ENCODE measurements around the gene KNOP1.

The KNOP1 gene

DNA sequence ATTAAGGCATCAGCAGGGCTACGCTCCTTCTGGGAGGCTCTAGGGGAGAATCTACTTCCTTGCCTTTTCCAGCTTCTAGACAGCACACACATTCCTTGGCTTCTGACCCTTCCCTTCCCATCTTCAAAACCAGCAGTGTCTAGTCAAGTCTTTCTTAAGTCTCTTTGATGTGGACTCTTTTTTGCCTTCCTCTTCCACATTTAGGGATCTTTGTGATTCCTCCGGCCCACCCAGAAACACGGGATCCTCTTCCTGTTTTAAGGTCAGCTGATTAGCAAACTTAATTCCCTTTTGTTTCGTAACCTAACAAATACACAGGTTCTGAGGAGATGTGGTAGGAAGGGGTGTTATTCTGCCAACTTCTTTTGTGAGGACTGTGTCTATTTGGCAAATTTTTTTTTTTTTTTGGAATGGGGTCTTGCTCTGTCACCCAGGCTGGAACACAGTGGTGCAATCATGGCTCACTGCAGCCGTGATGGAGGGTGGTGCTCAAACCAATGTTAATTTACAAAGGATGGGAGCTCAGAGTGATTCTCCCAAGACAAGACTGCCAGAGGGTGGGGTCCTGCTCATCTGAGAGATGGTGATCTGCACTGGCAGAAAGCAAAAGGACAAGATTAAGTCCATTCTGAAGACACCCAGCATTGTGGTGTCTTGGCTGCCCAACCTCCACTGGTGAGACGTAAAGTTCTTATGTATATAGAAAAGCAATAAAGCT is 14.7 kb downstream of the KNOP1 start:
- DNase-seq (ENCODE audit: low read depth, low spot score): no peak

DNA sequence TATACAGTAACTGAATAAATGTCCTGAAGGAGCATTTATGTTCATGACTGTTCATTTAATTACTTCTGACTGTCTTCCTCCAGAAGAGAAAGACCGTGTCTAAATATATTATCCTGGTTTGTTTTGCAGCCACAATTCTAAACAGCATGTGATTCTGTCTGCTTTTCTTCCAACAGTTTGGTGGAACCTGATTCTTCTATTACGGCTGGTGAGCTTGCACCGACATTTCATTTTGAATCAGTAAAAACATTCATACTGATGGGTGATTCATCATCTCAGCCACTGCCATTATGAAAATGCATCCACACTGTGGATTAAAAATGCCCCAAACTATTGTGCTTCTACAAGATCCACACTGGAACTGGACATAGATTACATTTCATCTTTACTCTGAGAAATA is 16.9 kb downstream of the KNOP1 start:
- TF ChIP-seq, protein P1, sequence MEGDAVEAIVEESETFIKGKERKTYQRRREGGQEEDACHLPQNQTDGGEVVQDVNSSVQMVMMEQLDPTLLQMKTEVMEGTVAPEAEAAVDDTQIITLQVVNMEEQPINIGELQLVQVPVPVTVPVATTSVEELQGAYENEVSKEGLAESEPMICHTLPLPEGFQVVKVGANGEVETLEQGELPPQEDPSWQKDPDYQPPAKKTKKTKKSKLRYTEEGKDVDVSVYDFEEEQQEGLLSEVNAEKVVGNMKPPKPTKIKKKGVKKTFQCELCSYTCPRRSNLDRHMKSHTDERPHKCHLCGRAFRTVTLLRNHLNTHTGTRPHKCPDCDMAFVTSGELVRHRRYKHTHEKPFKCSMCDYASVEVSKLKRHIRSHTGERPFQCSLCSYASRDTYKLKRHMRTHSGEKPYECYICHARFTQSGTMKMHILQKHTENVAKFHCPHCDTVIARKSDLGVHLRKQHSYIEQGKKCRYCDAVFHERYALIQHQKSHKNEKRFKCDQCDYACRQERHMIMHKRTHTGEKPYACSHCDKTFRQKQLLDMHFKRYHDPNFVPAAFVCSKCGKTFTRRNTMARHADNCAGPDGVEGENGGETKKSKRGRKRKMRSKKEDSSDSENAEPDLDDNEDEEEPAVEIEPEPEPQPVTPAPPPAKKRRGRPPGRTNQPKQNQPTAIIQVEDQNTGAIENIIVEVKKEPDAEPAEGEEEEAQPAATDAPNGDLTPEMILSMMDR (IDR thresholded peaks at IDR 0.05; ENCODE audit: low read depth, low read length): no peak
- in situ Hi-C loops (cut with HindIII; ENCODE audit: low sequenced_read_pairs): no loop called here
- H3K4me3 ChIP-seq (ENCODE audit: low read depth, low read length): no peak overlapping the region
- DNase-seq (ENCODE audit: low read depth, low spot score): peak; percentile 34

More for the DNA sequence above, 14.7 kb downstream of the KNOP1 start:
- TF ChIP-seq, protein P1 (IDR thresholded peaks at IDR 0.05; ENCODE audit: low read depth, low read length): no peak
- H3K4me3 ChIP-seq (ENCODE audit: low read depth, low read length): no peak overlapping the region
- in situ Hi-C loops (cut with HindIII; ENCODE audit: low sequenced_read_pairs): no loop called here

DNA sequence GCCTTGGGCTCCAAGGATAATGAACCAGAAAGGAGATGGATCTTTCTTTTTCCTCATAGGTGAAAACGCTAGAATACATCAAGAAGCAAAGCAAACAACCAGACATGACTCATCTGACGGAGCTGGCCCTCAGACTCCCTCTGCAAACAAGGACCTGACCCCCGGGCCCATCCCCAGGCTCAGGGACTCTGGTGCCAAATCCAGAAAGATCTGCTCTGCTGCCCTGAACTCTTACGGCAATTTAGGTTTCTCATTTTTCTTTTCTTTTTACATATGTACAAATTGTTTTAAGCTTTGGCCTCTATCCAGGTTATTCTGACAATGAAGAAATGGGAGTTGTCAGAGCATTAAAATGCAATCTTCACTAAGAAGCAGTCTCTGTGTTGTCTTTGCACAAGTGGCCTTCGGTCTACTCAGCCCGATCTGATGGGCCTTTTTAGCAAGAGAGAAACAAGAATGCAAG is 17.7 kb downstream of the KNOP1 start:
- TF ChIP-seq, protein P1 (IDR thresholded peaks at IDR 0.05; ENCODE audit: low read depth, low read length): no peak
- peak; percentile 72 for DNase-seq (ENCODE audit: low read depth, low spot score)
- in situ Hi-C loops (cut with HindIII; ENCODE audit: low sequenced_read_pairs): no loop called here
- H3K4me3 ChIP-seq (ENCODE audit: low read depth, low read length): no peak overlapping the region

DNA sequence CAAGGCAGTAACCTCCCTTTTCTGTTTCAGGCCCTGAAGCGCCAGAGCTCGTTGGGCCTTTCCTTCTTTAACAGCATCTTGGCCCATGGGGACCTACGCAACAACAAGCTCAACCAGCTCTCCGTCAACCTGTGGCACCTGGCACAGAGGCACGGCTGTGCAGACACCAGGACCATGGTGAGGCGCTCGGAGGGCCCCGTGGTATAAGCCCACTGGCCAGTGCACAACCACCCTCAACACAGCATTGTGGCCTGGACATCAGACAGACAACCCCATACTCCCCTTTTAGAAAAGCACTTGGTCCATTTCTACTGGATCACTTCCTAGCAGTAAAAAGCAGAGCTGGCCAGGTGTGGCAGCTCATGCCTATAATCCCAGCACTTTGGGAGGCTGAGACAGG is 18.6 kb downstream of the KNOP1 start:
- no peak overlapping the region for H3K4me3 ChIP-seq (ENCODE audit: low read depth, low read length)
- DNase-seq (ENCODE audit: low read depth, low spot score): no peak
- TF ChIP-seq, protein P1 (IDR thresholded peaks at IDR 0.05; ENCODE audit: low read depth, low read length): no peak
- in situ Hi-C loops (cut with HindIII; ENCODE audit: low sequenced_read_pairs): no loop called here

DNA sequence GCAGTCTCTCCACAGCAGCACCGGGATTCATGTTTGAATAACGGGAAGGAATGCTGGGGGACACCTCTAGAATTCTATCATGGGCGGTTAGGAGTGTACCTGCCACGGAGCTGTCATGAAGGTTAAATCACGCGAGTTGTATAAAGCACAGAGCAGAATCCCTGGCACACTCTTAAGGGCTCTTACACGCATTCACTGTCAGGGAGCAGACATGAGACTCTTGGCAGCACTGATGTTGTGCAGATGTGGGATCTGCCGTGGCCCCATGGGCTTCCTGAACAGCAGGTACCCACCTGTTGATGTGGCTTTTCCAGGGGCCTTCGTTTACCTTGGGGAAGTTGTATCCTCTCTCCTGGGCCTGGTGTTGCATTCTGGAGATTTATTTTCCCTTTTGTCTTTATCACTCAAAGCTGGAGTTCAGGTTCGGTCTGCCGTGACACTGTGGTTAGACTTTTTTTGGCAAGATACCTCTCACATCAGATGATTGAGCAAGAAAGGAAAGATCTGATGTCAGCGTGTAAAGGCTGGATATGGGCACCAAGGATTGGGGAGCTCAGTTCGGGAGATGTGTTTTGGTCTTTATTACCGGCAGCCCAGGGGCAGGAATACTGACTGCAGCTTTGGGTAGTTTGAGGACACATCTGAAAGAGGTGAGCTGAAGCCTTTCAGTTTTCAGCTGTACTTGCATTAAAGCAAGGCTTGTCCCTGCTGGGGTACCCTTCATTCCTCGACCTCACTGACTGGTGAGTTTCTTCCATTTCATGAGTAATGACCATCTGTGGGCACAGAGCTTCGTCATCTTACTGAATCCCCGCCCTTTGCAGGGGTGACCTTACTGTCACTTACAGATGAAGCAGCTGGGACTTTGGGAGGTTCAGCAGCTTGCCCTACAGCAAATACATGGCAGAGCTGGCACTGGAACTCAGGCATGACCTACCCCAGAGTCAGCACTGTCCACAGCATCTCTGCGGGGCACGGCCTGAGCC is 19.3 kb downstream of the KNOP1 start:
- DNase-seq (ENCODE audit: low read depth, low spot score): no peak
- TF ChIP-seq, protein P1 (IDR thresholded peaks at IDR 0.05; ENCODE audit: low read depth, low read length): no peak
- in situ Hi-C loops (cut with HindIII; ENCODE audit: low sequenced_read_pairs): no loop called here
- H3K4me3 ChIP-seq (ENCODE audit: low read depth, low read length): no peak overlapping the region

DNA sequence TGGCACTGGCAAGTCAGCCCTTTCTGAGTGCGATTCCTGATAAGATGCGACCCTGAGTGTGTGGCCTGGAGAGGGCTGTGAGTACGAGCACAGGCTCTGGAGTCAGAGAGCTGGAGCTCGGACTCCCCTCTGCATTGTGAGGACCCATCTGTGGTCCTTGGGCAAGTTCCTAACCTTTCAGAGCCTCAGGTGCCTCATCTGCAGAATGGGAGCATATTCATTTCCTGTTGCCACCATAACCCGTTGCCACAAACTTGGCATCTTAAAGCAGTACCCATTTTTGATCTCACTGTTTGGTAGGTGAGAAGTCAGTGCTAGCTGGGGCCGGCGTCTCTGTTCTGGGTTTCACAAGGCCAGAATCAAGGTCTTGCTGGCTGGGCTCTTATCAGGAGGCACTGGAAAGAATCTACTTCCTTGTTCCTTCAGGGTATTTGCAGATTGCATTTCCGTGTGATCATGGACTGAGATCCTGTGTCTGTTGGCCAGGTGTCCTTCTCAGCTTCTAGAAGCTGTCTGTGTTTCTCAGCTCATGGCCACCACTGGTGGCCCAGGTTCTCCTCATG is 20.2 kb downstream of the KNOP1 start:
- H3K4me3 ChIP-seq (ENCODE audit: low read depth, low read length): no peak overlapping the region

More for the DNA sequence above, 20.2 kb downstream of the KNOP1 start:
- in situ Hi-C loops (cut with HindIII; ENCODE audit: low sequenced_read_pairs): no loop called here
- DNase-seq (ENCODE audit: low read depth, low spot score): no peak
- TF ChIP-seq, protein P1 (IDR thresholded peaks at IDR 0.05; ENCODE audit: low read depth, low read length): no peak

Data from astrocyte of the spinal cord (primary cell).